ENCODE measurements around the gene IRAK2.

DNA sequence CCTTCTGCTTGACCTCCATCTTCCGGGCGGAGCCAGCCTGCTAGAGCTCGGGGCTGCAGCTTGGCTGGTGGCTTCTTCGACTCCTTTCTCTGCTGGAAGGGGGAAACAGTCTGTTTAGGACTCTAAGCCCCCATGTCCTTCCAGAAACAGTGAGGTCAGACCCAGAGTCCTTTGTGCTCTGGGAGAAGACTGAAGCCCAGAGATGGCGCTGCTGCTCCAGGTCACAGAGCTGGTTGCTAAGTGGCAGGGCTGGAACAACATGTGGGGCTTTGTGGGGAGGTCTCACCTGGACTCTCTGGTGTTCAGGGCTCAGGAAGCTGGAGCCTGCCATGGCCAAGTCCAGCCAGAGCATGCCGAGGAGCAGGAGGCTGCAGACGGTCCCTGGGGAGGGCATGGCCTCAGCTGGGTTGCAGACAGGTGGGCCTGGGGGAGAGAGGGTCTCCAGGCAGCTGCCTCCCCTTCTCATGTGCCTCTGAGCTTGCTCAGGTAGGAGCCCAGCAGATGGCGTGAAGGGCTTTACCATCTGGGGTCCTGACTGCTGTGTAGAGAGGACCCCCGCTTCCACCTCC is 125.2 kb downstream of the IRAK2 start:
- TF ChIP-seq, protein P1, sequence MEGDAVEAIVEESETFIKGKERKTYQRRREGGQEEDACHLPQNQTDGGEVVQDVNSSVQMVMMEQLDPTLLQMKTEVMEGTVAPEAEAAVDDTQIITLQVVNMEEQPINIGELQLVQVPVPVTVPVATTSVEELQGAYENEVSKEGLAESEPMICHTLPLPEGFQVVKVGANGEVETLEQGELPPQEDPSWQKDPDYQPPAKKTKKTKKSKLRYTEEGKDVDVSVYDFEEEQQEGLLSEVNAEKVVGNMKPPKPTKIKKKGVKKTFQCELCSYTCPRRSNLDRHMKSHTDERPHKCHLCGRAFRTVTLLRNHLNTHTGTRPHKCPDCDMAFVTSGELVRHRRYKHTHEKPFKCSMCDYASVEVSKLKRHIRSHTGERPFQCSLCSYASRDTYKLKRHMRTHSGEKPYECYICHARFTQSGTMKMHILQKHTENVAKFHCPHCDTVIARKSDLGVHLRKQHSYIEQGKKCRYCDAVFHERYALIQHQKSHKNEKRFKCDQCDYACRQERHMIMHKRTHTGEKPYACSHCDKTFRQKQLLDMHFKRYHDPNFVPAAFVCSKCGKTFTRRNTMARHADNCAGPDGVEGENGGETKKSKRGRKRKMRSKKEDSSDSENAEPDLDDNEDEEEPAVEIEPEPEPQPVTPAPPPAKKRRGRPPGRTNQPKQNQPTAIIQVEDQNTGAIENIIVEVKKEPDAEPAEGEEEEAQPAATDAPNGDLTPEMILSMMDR (IDR thresholded peaks at IDR 0.05; ENCODE audit: extremely low read depth in 1 of 2, insufficient read depth in 1 of 2, low read depth in 1 of 2, low read length in 2 of 2) = no peak
- TF ChIP-seq FOS (IDR thresholded peaks at IDR 0.05; ENCODE audit: borderline replicate concordance, insufficient read depth, low read length) (no peak), POLR2A (IDR thresholded peaks at IDR 0.05; ENCODE audit: low read depth, low read length) (no peak), EZH2 (IDR thresholded peaks at IDR 0.05; ENCODE audit: borderline replicate concordance, low read depth, low read length, severe bottlenecking) (no peak)
